Neural progenitor cell (in vitro differentiated cells): Measurements from ENCODE around the gene CRACR2A.

Source experiments
- EZH2 ChIP-seq: fragments of 200-600 bp; sonication (generic); IDR thresholded peaks from 2 replicates; pipeline ENCODE4 v1.6.1; 2017; ENCODE audit warnings: antibody characterized with exemption, mild to moderate bottlenecking, moderate library complexity
- EZH2phosphoT487 ChIP-seq: fragments of 200-600 bp; sonication (generic); IDR thresholded peaks from 2 replicates; pipeline ENCODE4 v1.6.1; 2017; ENCODE audit warnings: antibody characterized with exemption
- TF ChIP-seq, protein P1 (sequence below): fragments of 200-600 bp; sonication (generic); IDR thresholded peaks from 2 replicates; pipeline ENCODE4 v1.5.1; 2017; ENCODE audit warnings: antibody characterized with exemption, mild to moderate bottlenecking

DNA sequence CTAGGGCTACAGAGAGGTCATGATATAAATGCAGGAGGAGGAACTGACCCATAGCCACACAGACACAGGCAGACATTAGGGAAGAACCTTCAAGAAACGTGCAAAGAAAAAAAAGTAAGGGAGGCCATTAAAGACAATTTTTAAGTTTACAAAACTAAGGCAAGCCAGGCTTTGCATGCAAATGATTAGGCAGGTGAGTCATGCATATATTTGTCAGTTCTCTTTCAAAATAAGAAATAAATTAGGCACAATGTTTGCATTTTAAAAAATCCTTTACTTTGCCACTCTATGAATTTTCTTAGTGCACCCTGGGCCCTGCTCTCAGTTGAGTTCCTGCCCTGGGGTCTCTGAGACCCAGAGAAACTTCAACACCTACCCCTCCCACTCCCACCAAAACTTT lies 186.9 kb downstream of the CRACR2A start:
- TF ChIP-seq, protein P1, sequence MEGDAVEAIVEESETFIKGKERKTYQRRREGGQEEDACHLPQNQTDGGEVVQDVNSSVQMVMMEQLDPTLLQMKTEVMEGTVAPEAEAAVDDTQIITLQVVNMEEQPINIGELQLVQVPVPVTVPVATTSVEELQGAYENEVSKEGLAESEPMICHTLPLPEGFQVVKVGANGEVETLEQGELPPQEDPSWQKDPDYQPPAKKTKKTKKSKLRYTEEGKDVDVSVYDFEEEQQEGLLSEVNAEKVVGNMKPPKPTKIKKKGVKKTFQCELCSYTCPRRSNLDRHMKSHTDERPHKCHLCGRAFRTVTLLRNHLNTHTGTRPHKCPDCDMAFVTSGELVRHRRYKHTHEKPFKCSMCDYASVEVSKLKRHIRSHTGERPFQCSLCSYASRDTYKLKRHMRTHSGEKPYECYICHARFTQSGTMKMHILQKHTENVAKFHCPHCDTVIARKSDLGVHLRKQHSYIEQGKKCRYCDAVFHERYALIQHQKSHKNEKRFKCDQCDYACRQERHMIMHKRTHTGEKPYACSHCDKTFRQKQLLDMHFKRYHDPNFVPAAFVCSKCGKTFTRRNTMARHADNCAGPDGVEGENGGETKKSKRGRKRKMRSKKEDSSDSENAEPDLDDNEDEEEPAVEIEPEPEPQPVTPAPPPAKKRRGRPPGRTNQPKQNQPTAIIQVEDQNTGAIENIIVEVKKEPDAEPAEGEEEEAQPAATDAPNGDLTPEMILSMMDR: no peak
- TF ChIP-seq EZH2: no peak
- TF ChIP-seq EZH2phosphoT487: no peak
